ENCODE measurements around the gene COL23A1.

GRCh38 chr5:178460174-178460573 lies 130.0 kb downstream of the COL23A1 start:
- no peak for TF ChIP-seq TBP (IDR thresholded peaks at IDR 0.05; ENCODE audit: low read depth, low read length)
- no peak for TF ChIP-seq CTCF (IDR thresholded peaks at IDR 0.05; ENCODE audit: control extremely low read depth in 1 of 3, insufficient read depth in 1 of 3, low read depth in 1 of 3, low read length in 3 of 3)
- TF ChIP-seq POLR2AphosphoS5 (IDR thresholded peaks at IDR 0.05; ENCODE audit: low read depth, low read length), result no peak

Data from H1 (cell line).